PC-3 (cell line): ENCODE measurements around the gene RNF148.

Experiments
- CTCF ChIP-seq: fragments of 300-600 bp; sonication (generic); conservative IDR thresholded peaks from 2 replicates; pipeline ENCODE4 v1.5.1; 2017; ENCODE audit warnings: antibody characterized with exemption, low read depth, mild to moderate bottlenecking, low read length
- EZH2 ChIP-seq: fragments of 300-600 bp; sonication (generic); IDR thresholded peaks from one replicate; pipeline ENCODE4 v1.6.1; 2017; ENCODE audit warnings: antibody characterized with exemption, mild to moderate bottlenecking, low read length; ENCODE audit not compliant: unreplicated experiment
- EZH2phosphoT487 ChIP-seq: fragments of 300-600 bp; sonication (generic); IDR thresholded peaks from 2 replicates; pipeline ENCODE4 v1.6.1; 2018; ENCODE audit warnings: mild to moderate bottlenecking, antibody characterized with exemption, low read length, borderline replicate concordance

GRCh38 chr7:122691569-122692235 lies 11.0 kb downstream of the RNF148 start:
- TF ChIP-seq CTCF: no peak
- no peak for TF ChIP-seq EZH2phosphoT487
- no peak for TF ChIP-seq EZH2
